HepG2 (cell line): ENCODE data around the gene EMILIN1. TPM values are rescaled to one million over a fixed set of nuclear protein-coding genes. Genes with fewer than 3 reads are reported as not detected.

ENCODE experiments used
- ASH2L ChIP-seq: fragments of 300-600, 200-600 bp; sonication (generic); IDR thresholded peaks from 2 replicates; pipeline ENCODE4 v1.7.0; 2017; ENCODE audit warnings: low read depth, mild to moderate bottlenecking, moderate library complexity, mixed read lengths, low read length; ENCODE audit not compliant: insufficient read length
- HNF4A ChIP-seq: sonication (generic); formaldehyde crosslinking; IDR thresholded peaks from 2 replicates; pipeline ENCODE4 v1.4.0; 2020; ENCODE audit warnings: missing genetic modification reagents
- ISX ChIP-seq: sonication (generic); formaldehyde crosslinking; conservative IDR thresholded peaks from 2 replicates; pipeline ENCODE4 v1.5.0; 2020; ENCODE audit warnings: missing genetic modification reagents
- MLLT10 ChIP-seq: sonication (generic); formaldehyde crosslinking; IDR thresholded peaks from 2 replicates; pipeline ENCODE4 v1.4.0; 2020; ENCODE audit warnings: missing genetic modification reagents
- PBX3 ChIP-seq: sonication (generic); formaldehyde crosslinking; IDR thresholded peaks from 2 replicates; pipeline ENCODE4 v1.8.1; 2023; ENCODE audit warnings: missing genetic modification reagents, inconsistent platforms, borderline replicate concordance
- SNAPC5 ChIP-seq: sonication (generic); formaldehyde crosslinking; IDR thresholded peaks from 2 replicates; pipeline ENCODE4 v1.8.1; 2023; ENCODE audit warnings: mild to moderate bottlenecking, missing genetic modification reagents, borderline replicate concordance
- SPEN ChIP-seq: sonication (generic); formaldehyde crosslinking; IDR thresholded peaks from 2 replicates; pipeline ENCODE4 v1.5.1; 2020; ENCODE audit warnings: low read depth, mild to moderate bottlenecking, missing genetic modification reagents
- TFE3 ChIP-seq: IDR thresholded peaks from 2 replicates; pipeline ENCODE4 v1.6.1; 2016
- XBP1 ChIP-seq: sonication (generic); formaldehyde crosslinking; IDR thresholded peaks from 2 replicates; pipeline ENCODE4 v1.5.0; 2020; ENCODE audit warnings: missing genetic modification reagents
- XRCC5 ChIP-seq: fragments of 200-400 bp; formaldehyde crosslinking; optimal IDR thresholded peaks from 2 replicates; pipeline ENCODE3; 2017; ENCODE audit warnings: mild to moderate bottlenecking, low read length
- ZNF770 ChIP-seq: sonication (generic); formaldehyde crosslinking; IDR thresholded peaks from 2 replicates; pipeline ENCODE4 v1.5.0; 2020; ENCODE audit warnings: mild to moderate bottlenecking, missing genetic modification reagents
- polyA plus RNA-seq, 8 experiments: library from polyadenylated mRNA; depleted of rRNA in 3 of 8; stranded (reverse) in 7 of 8; unstranded in 1 of 8; fragments of >200 nt; fragmentation: Illumina TruSeq in 4 of 8; extraction: Trizol in 4 of 8; gene quantifications; 2 replicates each; pipeline versions ENCODE4 v1.2.1 to v1.2.3, GENCODE V29; 2011 to 2016; ENCODE audit warnings: low read depth in 4 of 8, missing spikeins in 1 of 8, mixed read lengths in 1 of 8; ENCODE audit not compliant: insufficient read depth in 1 of 8
- total RNA-seq, 5 experiments: library from RNA; depleted of rRNA; stranded (reverse); fragments of >200 nt; fragmentation: Illumina TruSeq; extraction: Trizol; gene quantifications; 2 replicates each; pipeline ENCODE4 v1.2.3, GENCODE V29; 2016; ENCODE audit warnings: low read depth in 1 of 5
- TF ChIP-seq, protein P1 (sequence below): IDR thresholded peaks from 2 replicates; pipeline ENCODE4 v1.6.1; 2012; ENCODE audit warnings: low read depth, low read length, improper control_type of control experiment

The EMILIN1 gene
- total and polyA plus RNA-seq, 2 of the 13 experiments (the other 11 are each of a cell fraction or from before 2014, with no cell fraction given) = 8.1 to 9.7 TPM

DNA sequence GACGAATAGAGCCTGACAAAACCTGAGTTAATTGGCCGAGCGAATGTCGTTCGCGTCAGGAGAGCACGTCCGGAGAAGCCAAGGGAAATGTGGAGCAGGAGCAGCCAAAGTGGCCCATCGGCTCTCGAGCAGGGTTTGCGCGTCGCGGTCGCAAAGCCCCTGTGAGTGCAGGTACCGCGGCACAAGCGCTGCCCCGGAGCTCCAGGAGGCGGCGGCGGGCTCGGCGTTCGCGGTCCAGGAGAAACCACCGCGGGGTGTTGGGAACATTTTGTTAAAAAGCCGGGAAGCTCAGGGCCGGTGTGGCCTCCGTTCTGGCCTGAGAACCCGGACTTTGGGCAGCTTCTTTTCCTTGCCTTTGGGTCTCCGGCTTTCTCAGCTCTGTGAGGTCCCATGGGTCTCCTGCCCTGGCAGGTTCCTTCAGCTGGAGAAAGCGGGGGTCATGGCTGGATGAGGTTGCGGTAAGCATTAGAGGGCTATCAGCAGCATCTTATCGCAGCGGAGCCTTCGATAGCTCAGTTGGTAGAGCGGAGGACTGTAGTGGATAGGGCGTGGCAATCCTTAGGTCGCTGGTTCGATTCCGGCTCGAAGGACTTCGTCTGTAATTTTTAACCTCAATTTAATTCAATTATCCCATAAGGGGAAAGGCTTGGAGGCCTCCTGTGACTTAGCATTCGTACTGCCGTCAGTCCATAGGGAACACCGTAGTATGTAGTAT is 28.0 kb upstream of the EMILIN1 start (continued):
- peak; percentile 39 for TF ChIP-seq TFE3 (CRISPR knock-in tag)
- 0 out of 2 replicates have a peak, but pooled peaks have one; percentile 40 for TF ChIP-seq PBX3
- peak; percentile 95 for TF ChIP-seq XRCC5
- TF ChIP-seq ASH2L = peak; percentile 74
- no peak for TF ChIP-seq MLLT10
- peak; percentile 46 for TF ChIP-seq HNF4A (CRISPR knock-in tag)
- TF ChIP-seq ZNF770 = peak; percentile 8; the same call in 1 of the 2 replicates
- TF ChIP-seq XBP1 (CRISPR knock-in tag) = no peak
- TF ChIP-seq SPEN (CRISPR knock-in tag) = peak; percentile 73; the same call in 1 of the 2 replicates
- 0 out of 2 replicates have a peak, but pooled peaks have one; percentile 25 for TF ChIP-seq SNAPC5 (CRISPR knock-in tag)
- TF ChIP-seq ISX (CRISPR knock-in tag) = 0 out of 2 replicates have a peak, but pooled peaks have one; percentile 27
- TF ChIP-seq, protein P1, sequence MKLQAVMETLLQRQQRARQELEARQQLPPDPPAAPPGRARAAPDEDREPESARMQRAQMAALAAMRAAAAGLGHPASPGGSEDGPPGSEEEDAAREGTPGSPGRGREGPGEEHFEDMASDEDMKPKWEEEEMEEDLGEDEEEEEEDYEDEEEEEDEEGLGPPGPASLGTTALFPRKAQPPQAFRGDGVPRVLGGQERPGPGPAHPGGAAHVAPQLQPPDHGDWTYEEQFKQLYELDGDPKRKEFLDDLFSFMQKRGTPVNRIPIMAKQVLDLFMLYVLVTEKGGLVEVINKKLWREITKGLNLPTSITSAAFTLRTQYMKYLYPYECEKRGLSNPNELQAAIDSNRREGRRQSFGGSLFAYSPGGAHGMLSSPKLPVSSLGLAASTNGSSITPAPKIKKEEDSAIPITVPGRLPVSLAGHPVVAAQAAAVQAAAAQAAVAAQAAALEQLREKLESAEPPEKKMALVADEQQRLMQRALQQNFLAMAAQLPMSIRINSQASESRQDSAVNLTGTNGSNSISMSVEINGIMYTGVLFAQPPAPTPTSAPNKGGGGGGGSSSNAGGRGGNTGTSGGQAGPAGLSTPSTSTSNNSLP = peak; percentile 92; the same call in 1 of the 2 replicates
- TF ChIP-seq, all 625 proteins: peak for 341
